ENCODE results near the gene CIRBP.
A peak's percentile ranks its signal among the peaks of the same experiment; 100 is the strongest.

Gene CIRBP

DNA sequence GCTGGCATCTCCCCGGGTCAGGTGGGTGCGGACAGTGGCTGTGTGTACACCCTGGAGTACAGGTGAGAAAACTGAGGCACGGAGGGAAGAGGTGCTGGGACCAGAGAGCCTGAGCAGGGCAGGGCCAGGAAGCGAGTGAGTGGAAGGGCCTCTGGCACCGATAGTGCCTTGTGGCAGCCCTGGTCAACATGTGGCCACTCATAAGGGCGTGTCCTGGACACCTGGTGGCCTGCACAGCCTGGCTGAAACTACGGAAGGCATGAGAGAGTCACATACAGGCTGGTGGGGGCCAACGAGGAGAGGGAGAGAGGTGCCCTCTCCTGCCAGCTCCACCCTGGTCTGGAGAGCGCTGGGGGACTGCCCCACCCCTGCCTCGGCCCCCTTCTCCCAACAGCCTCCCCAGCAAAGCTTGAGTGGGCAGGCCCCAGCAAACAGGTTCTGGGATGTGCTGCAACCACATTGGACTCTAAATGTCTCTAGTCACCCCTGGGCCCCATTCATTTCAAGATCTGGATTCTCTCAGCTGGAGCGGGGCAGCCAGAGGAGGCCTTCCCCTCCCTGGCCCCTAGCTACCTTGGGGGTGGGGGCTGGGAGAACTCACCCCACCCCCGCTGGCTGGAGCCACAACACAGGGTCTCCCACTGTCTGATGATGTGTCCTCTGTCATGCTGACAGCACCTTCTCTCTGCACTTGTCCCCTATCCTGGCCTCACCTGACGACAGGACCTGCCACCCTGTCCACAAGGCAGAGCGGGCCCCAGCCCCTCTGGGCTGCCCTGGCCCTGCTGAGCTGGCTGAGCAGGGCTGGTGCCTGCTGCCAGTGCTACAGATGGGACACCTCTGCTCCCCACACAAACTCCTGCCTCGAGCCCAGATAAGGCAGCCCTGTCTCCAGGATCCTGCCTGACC is 37.1 kb upstream of the CIRBP start:
- H3K9me3 ChIP-seq (ENCODE audit: control insufficient read depth, low read length), result no peaks in the 10 kb centered on the region
- peaks cover 9% of the 10 kb centered on the region for H3K4me1 ChIP-seq (ENCODE audit: control insufficient read depth, insufficient read depth, low read length)
- H3K36me3 ChIP-seq (ENCODE audit: control insufficient read depth, insufficient read depth, low read length), result peaks cover 29% of the 10 kb centered on the region
- H3K27me3 ChIP-seq (ENCODE audit: control insufficient read depth, insufficient read depth, low read length, poor library complexity, severe bottlenecking), result no peaks in the 10 kb centered on the region
- WGBS, 2 experiments, result 93 to 94% methylated on average over 15 of the region's 15 CpGs
- no peak overlapping the region for H3K27ac ChIP-seq (ENCODE audit: insufficient read depth, low read depth, low read length, poor library complexity, severe bottlenecking)
- H3K4me3 ChIP-seq (ENCODE audit: insufficient read depth, low read depth, low read length), result no peak overlapping the region

- WGBS, 2 experiments, result 84 to 85% methylated on average over 15 of the region's 15 CpGs
- H3K27me3 ChIP-seq (ENCODE audit: control insufficient read depth, insufficient read depth, low read length, poor library complexity, severe bottlenecking), result no peaks in the 10 kb centered on the region
- H3K9me3 ChIP-seq (ENCODE audit: control insufficient read depth, low read length), result no peaks in the 10 kb centered on the region
- no peak overlapping the region for H3K4me3 ChIP-seq (ENCODE audit: insufficient read depth, low read depth, low read length)
- H3K36me3 ChIP-seq (ENCODE audit: control insufficient read depth, insufficient read depth, low read length), result peaks cover 22% of the 10 kb centered on the region
- H3K4me1 ChIP-seq (ENCODE audit: control insufficient read depth, insufficient read depth, low read length), result peaks cover 9% of the 10 kb centered on the region
- H3K27ac ChIP-seq (ENCODE audit: insufficient read depth, low read depth, low read length, poor library complexity, severe bottlenecking), result no peak overlapping the region
Observed at GRCh38 chr19:1232652-1233072, 36.5 kb upstream of the CIRBP start.

DNA sequence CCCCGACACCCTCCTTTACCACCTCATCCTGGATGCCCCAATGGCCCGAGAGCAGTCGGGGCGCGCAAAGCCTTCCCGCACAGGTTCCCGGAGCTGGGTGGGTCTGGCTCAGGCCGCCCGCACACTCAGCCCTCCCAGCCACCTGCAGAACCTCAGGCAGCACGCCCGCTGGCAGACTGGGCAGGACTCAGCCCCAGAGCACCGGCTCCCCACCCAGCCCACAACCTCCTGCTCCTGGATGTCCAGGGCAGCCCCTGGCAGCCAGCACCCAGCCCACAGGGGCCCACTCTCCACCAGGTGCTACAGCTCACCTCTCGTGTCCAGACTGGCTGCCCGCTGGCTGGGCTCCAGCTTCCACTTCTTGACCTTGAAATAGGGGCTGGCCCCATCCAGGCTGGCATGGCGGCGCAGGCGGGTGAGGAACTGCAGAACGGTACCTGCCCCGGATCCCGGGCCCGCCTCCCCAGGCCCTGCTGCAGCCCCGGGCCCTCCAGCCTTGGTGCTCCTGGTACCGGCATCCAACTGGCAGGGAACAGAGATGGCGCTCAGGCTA is 35.9 kb upstream of the CIRBP start:
- Histone ChIP-seq H3K4me3 (ENCODE audit: insufficient read depth, low read depth, low read length) (no peak overlapping the region), H3K27me3 (ENCODE audit: control insufficient read depth, insufficient read depth, low read length, poor library complexity, severe bottlenecking) (no peaks in the 10 kb centered on the region), H3K9me3 (ENCODE audit: control insufficient read depth, low read length) (no peaks in the 10 kb centered on the region), H3K36me3 (ENCODE audit: control insufficient read depth, insufficient read depth, low read length) (peaks cover 17% of the 10 kb centered on the region), H3K4me1 (ENCODE audit: control insufficient read depth, insufficient read depth, low read length) (peaks cover 10% of the 10 kb centered on the region), H3K27ac (ENCODE audit: insufficient read depth, low read depth, low read length, poor library complexity, severe bottlenecking) (no peak overlapping the region)
- 96% methylated on average over 24 of the region's 24 CpGs for WGBS, 2 experiments

DNA sequence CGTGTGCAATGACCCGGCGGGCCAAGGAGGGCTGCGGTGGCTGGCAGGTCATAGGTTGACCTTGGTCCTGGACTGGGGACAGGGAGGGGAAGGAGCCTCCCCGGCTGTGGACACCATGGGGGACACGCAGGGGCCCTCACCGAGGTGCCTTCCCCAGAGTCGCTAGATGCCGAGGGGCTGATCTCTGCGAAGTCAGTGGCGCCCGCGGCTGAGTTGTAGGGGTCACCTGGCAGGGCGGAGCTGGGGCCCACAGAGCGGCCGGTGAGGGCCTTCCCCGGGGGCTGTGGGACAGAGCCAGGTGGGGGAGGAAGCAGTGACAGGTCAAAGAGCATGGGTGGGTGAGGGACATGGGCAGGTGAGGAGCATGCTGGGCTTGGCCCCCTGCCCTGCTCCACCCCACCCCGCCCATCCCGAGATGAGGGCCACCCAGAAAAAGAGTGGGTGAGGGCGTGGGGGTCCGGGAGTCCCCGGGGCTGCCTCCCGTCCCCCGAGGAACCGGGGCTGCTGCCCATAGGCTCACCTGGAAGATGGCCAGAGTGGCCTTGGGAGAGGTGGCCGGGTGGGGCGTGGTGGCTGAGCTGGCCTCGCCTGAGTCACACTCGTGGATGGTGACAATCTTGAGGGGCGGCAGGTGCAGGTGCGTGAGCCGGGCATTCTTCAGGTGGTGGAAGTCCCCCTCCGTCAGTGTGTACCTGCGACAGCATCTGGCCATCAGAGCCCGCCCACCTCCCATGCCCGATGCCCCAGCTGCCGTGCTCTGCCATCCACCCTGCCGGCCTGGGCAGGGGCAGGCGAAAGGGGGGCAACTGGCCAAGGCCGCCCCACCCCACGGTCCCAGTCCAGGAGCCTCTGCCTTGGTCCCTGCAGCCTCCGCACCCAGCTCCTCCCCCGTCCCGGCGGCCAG is 34.8 kb upstream of the CIRBP start:
- 95 to 96% methylated on average over 45 of the region's 45 CpGs for WGBS, 2 experiments
- H3K36me3 ChIP-seq (ENCODE audit: control insufficient read depth, insufficient read depth, low read length), result peaks cover 17% of the 10 kb centered on the region

DNA sequence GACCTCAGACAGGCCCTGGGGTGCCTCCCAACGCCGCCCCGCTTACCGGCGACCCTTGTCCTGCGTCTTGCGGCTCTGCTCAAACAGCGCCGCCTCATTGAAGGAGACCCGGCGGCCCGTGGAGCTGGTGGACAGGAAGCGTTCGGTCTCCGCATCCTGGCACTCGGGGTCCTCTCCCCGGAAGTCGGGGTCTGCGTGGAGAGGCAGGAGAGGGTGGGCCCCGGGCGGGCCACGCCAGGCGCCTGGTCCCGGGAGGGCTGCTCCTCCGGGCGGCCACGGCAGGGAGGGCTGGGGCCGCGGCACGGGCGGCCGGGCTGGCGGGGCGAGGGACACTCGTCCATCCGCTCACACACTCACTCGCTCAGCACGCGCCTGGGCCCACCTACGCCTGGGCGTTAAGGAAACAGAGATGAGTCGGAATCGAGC is 34.2 kb upstream of the CIRBP start:
- peaks cover 12% of the 10 kb centered on the region for H3K4me1 ChIP-seq (ENCODE audit: control insufficient read depth, insufficient read depth, low read length)
- no peak overlapping the region for H3K4me3 ChIP-seq (ENCODE audit: insufficient read depth, low read depth, low read length)
- H3K36me3 ChIP-seq (ENCODE audit: control insufficient read depth, insufficient read depth, low read length), result peaks cover 17% of the 10 kb centered on the region
- H3K27me3 ChIP-seq (ENCODE audit: control insufficient read depth, insufficient read depth, low read length, poor library complexity, severe bottlenecking), result peaks cover 5% of the 10 kb centered on the region
- no peaks in the 10 kb centered on the region for H3K9me3 ChIP-seq (ENCODE audit: control insufficient read depth, low read length)
- 93 to 94% methylated on average over 43 of the region's 43 CpGs for WGBS, 2 experiments
- H3K27ac ChIP-seq (ENCODE audit: insufficient read depth, low read depth, low read length, poor library complexity, severe bottlenecking), result no peak overlapping the region

More for the DNA sequence above, 34.8 kb upstream of the CIRBP start:
- H3K27me3 ChIP-seq (ENCODE audit: control insufficient read depth, insufficient read depth, low read length, poor library complexity, severe bottlenecking), result peaks cover 5% of the 10 kb centered on the region
- H3K4me3 ChIP-seq (ENCODE audit: insufficient read depth, low read depth, low read length), result no peak overlapping the region
- H3K4me1 ChIP-seq (ENCODE audit: control insufficient read depth, insufficient read depth, low read length), result peaks cover 12% of the 10 kb centered on the region
- no peak overlapping the region for H3K27ac ChIP-seq (ENCODE audit: insufficient read depth, low read depth, low read length, poor library complexity, severe bottlenecking)
- no peaks in the 10 kb centered on the region for H3K9me3 ChIP-seq (ENCODE audit: control insufficient read depth, low read length)

DNA sequence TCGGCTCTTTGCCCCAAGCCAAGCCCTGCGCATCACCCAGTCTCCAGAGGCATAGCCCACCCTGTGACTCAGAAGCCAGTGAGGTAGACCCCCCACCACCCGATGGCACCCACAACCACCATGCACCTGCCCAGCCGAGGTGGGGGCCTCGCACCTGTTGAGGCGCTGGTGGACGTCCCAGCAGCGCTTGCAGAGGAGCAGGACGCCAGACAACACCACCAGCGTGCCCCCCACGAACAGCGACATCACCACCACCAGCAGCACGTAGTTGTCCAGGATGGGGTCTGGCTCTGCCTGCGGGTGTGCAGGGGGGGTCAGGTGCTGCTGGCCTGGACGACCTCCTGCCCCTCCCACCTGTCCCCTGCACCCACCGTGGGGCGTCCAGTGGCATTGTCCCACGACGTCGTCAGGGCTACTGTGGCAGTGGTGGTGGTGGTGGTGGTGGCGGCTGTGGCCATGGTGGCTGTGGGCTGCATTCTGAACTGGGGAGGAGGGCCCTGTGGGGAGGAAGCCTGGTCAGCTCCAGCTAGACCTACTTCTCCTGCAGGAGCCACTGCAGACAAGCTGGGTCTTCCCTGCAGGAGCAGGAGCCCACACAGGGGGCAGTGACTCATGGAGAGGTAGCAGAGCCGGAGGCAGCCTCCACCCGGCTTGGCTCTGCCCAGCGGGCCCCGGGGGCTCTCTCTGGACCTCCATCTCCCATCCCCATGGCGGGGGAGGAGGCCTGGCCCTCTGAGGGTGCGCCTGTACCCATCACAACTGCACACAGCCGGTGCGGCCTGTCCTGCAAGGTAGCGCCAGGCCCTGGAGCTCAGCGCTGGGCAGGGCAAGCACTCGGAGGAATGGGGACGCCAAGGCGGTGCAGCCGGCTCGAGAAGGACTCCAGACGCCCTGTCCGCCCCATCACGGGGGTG is 33.2 kb upstream of the CIRBP start:
- no peaks in the 10 kb centered on the region for H3K9me3 ChIP-seq (ENCODE audit: control insufficient read depth, low read length)
- H3K27ac ChIP-seq (ENCODE audit: insufficient read depth, low read depth, low read length, poor library complexity, severe bottlenecking), result no peak overlapping the region
- 83% methylated on average over 39 of the region's 39 CpGs for WGBS, 2 experiments
- H3K4me1 ChIP-seq (ENCODE audit: control insufficient read depth, insufficient read depth, low read length), result peaks cover 7% of the 10 kb centered on the region
- H3K36me3 ChIP-seq (ENCODE audit: control insufficient read depth, insufficient read depth, low read length), result peaks cover 17% of the 10 kb centered on the region
- peaks cover 5% of the 10 kb centered on the region for H3K27me3 ChIP-seq (ENCODE audit: control insufficient read depth, insufficient read depth, low read length, poor library complexity, severe bottlenecking)
- peak overlapping the region; percentile 73 for H3K4me3 ChIP-seq (ENCODE audit: insufficient read depth, low read depth, low read length)

GRCh38 chr19:1236576-1236975 is 32.6 kb upstream of the CIRBP start:
- no peaks in the 10 kb centered on the region for H3K9me3 ChIP-seq (ENCODE audit: control insufficient read depth, low read length)
- WGBS, 2 experiments, result 7 to 8% methylated on average over 42 of the region's 42 CpGs

GRCh38 chr19:1237027-1237659 is 32.0 kb upstream of the CIRBP start:
- Histone ChIP-seq H3K36me3 (ENCODE audit: control insufficient read depth, insufficient read depth, low read length) (peaks cover 17% of the 10 kb centered on the region), H3K27ac (ENCODE audit: insufficient read depth, low read depth, low read length, poor library complexity, severe bottlenecking) (no peak overlapping the region), H3K9me3 (ENCODE audit: control insufficient read depth, low read length) (no peaks in the 10 kb centered on the region), H3K4me3 (ENCODE audit: insufficient read depth, low read depth, low read length) (peak overlapping the region; percentile 73), H3K4me1 (ENCODE audit: control insufficient read depth, insufficient read depth, low read length) (peaks cover 3% of the 10 kb centered on the region), H3K27me3 (ENCODE audit: control insufficient read depth, insufficient read depth, low read length, poor library complexity, severe bottlenecking) (peaks cover 5% of the 10 kb centered on the region)
- 1% methylated on average over 60 of the region's 60 CpGs for WGBS, 2 experiments

More at GRCh38 chr19:1236576-1236975, 32.6 kb upstream of the CIRBP start:
- Histone ChIP-seq H3K27me3 (ENCODE audit: control insufficient read depth, insufficient read depth, low read length, poor library complexity, severe bottlenecking) (peaks cover 5% of the 10 kb centered on the region), H3K36me3 (ENCODE audit: control insufficient read depth, insufficient read depth, low read length) (peaks cover 17% of the 10 kb centered on the region), H3K4me3 (ENCODE audit: insufficient read depth, low read depth, low read length) (peak overlapping the region; percentile 73), H3K4me1 (ENCODE audit: control insufficient read depth, insufficient read depth, low read length) (peaks cover 3% of the 10 kb centered on the region), H3K27ac (ENCODE audit: insufficient read depth, low read depth, low read length, poor library complexity, severe bottlenecking) (no peak overlapping the region)

Measured in ectodermal cell (in vitro differentiated cells).